SK-MEL-5 (cell line): ENCODE results near the gene ANTXRL. TPM values are rescaled to one million over a fixed set of nuclear protein-coding genes. Genes with fewer than 3 reads are reported as not detected.
"Not testable (repeated sequence)": the region's sequence is repeated elsewhere in the genome, so short reads cannot be mapped to it uniquely, and the experiment has no call there.

Experiments used
- DNase-seq: peaks from one replicate; pipeline ENCODE4 v3.0.0-alpha.2; 2016; ENCODE audit warnings: low read depth, low spot score
- in situ Hi-C: cut with HindIII; loops from 2 replicates; pipeline ENCODE4 v1.10.0; 2016; ENCODE audit warnings: low sequenced_read_pairs, high pct_unique_total_duplicates, low pct_unique_long_range_greater_than_20kb
- total RNA-seq: library from RNA; depleted of rRNA; stranded (reverse); fragments of >200 nt; shearing (Covaris generic); gene quantifications from 2 replicates; pipeline ENCODE4 v1.2.3, GENCODE V29; 2014

The ANTXRL gene
- total RNA-seq, 1 experiment from 2014 or later, result not detected

DNA sequence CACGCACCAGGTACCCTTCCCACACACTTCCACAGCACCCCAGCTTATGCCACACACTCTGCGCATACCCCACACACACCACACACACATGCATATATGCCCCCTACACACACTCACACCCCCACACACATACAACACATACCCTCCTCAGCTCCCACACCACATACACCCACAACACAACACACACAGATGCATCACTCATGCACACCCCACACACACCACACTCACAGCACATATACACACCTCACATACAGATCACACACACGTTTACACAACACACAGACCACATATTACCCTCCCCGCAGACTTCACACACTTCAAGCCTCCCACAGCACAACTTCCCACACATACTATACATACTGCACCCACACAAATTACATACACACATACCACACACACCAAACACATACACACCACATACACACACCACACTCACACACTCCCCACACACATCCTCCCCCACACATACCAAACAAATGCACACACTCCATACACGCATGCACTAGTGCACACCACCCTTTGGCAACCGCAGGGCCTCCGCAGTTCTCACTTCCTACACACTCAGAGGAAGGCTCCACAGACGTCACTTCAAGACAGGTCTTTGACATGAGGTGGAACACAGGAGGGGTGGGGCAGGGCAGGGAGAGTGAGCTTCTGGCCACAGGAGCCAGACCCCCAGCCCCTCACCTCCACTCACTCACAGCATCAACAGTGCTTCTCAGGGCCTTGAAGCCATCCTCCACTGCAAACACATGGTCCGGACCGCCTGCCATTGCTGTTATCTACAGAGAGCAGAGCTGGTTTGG is 18.5 kb upstream of the ANTXRL start:
- DNase-seq, result no peak
- in situ Hi-C loops, result no loop called here

DNA sequence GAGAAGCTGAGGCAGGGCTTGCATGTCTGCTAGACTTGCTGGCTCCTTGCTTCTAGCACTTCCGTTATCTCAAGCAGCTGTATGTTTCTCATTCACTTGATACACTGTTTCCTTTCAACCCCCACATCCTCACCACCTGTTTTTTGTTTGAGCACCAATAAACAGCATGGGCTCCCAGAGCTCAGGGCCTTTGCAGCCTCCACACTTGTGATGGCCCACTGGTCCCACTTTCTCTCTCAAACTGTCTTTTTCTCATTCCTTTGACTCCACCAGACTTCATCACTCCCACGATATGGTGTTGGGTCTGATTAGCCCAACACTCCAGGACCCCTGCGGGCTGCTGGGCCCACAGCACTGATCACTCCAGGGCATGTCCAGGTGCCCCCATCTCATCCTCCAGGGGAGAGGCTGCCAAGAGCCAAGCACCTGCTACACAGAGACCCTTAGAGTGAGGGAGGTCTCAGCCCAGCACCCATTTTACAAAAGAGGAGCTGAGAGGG is 17.2 kb upstream of the ANTXRL start:
- DNase-seq, in situ Hi-C loops: not testable (repeated sequence)

DNA sequence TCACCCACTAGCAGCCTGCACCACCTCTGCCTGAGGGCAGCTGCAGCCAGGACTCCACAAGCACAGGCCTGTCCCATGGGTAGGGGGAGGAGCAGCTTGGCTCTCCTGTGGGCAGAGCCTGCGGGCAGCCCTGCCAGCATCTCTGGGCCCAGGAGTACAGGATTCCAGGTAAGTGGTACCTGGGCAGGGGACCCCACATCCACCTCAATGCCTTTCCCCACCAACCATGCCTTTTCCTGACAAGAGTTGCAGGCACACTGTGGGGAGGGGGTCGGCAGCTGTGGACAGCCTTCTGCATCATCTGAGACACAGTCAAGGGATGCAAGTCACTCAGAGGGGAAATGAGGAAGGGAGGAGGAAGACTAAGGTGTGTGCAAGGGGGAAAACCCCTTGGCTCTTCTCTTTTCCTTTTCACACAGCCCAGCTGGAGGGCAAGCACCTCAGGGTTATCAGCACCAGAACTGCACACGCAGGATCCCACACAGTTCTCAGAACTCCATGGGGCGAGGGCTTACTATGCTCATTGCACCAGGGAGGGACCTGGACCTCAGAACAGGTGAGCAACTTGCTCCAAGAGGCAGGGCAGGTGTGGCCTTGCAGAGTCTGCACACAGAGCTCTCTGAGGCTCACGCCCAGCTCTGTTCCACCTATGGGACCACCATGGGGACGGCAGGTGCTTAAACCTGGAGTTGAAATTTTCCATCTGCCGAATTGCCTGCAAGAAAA is 16.5 kb upstream of the ANTXRL start:
- in situ Hi-C loops, result no loop called here
- DNase-seq, result no peak

- DNase-seq, in situ Hi-C loops: not testable (repeated sequence)
Observed at GRCh38 chr10:46270963-46271530, 15.8 kb upstream of the ANTXRL start.

DNA sequence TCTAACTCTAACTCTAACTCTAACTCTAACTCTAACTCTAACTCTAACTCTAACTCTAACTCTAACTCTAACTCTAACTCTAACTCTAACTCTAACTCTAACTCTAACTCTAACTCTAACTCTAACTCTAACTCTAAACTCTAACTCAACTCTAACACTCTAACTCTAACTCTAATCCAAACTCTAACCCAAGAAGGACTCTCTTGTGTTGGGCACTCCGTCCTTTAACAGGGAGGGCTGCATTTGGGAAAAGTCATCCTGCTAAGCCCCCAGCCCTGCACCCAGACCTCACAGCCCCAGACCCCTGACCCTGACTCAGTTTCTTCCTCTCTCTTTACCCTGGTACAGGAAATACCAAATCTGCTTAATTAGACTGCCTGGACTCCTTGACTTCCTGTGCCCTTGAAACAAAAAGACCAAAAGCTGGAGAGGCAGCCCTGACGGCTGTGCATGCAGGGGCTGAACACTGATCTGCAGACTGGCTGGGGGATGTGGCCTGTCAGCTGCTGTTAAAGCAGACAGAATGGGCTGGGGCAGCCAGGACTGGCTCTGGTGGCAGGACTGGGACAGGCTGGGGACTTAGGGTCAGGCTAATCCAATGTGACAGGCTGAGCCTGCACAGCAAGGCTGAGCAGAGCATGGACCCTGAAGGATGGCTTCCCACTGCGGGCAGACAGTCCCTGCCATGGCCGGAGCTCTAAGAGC is 14.8 kb upstream of the ANTXRL start:
- DNase-seq, in situ Hi-C loops: not testable (repeated sequence)

- no peak for DNase-seq
- in situ Hi-C loops, result no loop called here
Observed at GRCh38 chr10:46272863-46273415, 13.9 kb upstream of the ANTXRL start.

- no peak for DNase-seq
- in situ Hi-C loops, result no loop called here
Observed at GRCh38 chr10:46273506-46274477, 13.0 kb upstream of the ANTXRL start.

DNA sequence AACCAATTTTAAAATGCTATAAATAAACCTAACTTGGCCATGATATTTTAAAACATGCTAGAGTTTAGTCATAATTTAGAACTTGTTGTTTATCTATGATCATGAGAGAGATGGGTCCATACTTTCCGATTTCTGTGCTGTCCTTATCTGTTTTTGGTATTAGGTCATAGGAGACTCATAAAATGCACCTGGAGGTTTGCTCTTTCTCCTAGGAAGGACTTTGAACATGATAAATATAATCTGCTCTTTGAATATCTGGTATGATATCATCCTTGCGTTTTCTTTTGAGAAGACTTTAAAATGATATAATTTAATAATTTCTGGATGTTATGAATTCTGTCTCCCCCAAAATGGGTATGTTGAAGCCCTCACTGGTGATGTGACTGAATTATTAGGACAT is 9.0 kb upstream of the ANTXRL start:
- no peak for DNase-seq
- in situ Hi-C loops, result no loop called here

GRCh38 chr10:46282421-46282831 is 4.4 kb upstream of the ANTXRL start:
- DNase-seq, in situ Hi-C loops: not testable (repeated sequence)

GRCh38 chr10:46282842-46283574 is 3.8 kb upstream of the ANTXRL start:
- DNase-seq, result peak; percentile 17
- in situ Hi-C loops, result no loop called here

- in situ Hi-C loops, result no loop called here
- no peak for DNase-seq
Observed at GRCh38 chr10:46283580-46284285, 3.1 kb upstream of the ANTXRL start.

- DNase-seq, result peak; percentile 63
- in situ Hi-C loops, result no loop called here
Observed at GRCh38 chr10:46284286-46285229, 2.2 kb upstream of the ANTXRL start.

GRCh38 chr10:46285300-46285699 is 1.5 kb upstream of the ANTXRL start:
- in situ Hi-C loops, result no loop called here
- no peak for DNase-seq

DNA sequence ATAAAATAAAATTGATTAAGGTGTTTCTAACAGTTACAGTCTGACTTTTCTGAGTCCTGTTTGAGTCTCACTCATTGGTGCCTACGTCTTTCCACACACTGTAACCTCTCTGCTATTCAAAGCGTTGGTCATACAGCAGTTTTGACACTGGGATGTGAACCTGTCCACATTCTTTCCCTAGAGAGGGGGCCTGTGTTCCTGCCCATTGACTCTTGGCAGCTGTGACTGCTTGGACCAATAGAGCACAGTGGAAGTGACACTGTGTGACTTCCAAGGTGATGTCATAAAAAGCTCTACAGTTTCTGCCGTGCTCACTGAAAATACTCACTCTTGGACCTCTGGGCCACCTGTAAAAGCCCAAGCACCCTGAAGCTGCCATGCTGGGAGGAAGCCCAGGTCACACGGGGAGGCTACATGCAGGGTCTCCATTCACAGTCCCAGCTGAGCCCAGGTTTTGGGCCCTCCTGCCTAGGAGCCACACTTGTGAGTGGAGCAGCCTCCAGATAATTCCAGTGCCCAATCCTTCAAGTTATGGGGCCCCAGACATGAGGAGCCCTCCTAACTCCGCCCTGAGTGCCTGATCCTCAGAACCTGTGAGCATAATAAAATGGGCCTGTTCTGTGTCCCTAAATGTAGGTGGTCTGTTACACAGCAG is 704 bp upstream of the ANTXRL start:
- DNase-seq, result no peak
- in situ Hi-C loops, result no loop called here
